HT1080 (cell line): ENCODE results near the gene TMEM95. TPM values are rescaled to one million over a fixed set of nuclear protein-coding genes. Genes with fewer than 3 reads are reported as not detected.

Source experiments
- DNase-seq: peaks from one replicate; pipeline ENCODE4 v3.0.0-alpha.2; 2015; ENCODE audit warnings: low read depth
- small RNA-seq: library from RNA; depleted of rRNA; stranded (forward); fragments of <200 nt; gene quantifications from one replicate; pipeline ENCODE3, GENCODE V24; 2014
- total RNA-seq: library from RNA; depleted of rRNA; stranded (reverse); fragments of >200 nt; shearing (Covaris generic); gene quantifications from 2 replicates; pipeline ENCODE4 v1.2.3, GENCODE V29; 2014; rRNA removed

The TMEM95 gene
- total RNA-seq, 1 experiment from 2014 or later, result not detected

GRCh38 chr17:7403727-7403976 is 48.7 kb downstream of the TMEM95 start:
- no peak for DNase-seq

GRCh38 chr17:7403977-7404736 is 49.2 kb downstream of the TMEM95 start, which contains the start of gene TMEM256:
TMEM256 (minus strand) TSS chr17:7404097; CDS start chr17:7404084, 13 bp downstream.
- peak; percentile 99 for DNase-seq

GRCh38 chr17:7404737-7405349 is 49.9 kb downstream of the TMEM95 start:
- no peak for DNase-seq

- no peak for DNase-seq
Measured at GRCh38 chr17:7405350-7406234, 50.6 kb downstream of the TMEM95 start.

- no peak for DNase-seq
Measured at GRCh38 chr17:7406235-7406825, 51.4 kb downstream of the TMEM95 start.

Small RNA genes within 50 kb of the gene (small RNA-seq; reads per million reads assigned to genes)
- not detected for gene AC026954.2

Other genes starting within 250 kb of the TMEM95 start
- gene ASGR2, start 240.3 kb upstream of the TMEM95 start, total RNA-seq, result not detected in 2 replicates
- 2.8 and 4.0 TPM in 2 replicates for gene ASGR1, start 175.8 kb upstream of the TMEM95 start, total RNA-seq
- 11.3 and 14.2 TPM in 2 replicates for gene DLG4, start 135.3 kb upstream of the TMEM95 start, total RNA-seq
- gene ACADVL, start 135.2 kb upstream of the TMEM95 start, total RNA-seq, result 317 and 327 TPM in 2 replicates
- gene DVL2, start 120.6 kb upstream of the TMEM95 start, total RNA-seq, result 45.2 and 57.0 TPM in 2 replicates
- gene PHF23, start 115.7 kb upstream of the TMEM95 start, total RNA-seq, result 94.0 and 115 TPM in 2 replicates
- gene GABARAP, start 112.7 kb upstream of the TMEM95 start, total RNA-seq, result 191 and 331 TPM in 2 replicates
- gene CTDNEP1, start 103.4 kb upstream of the TMEM95 start, total RNA-seq, result 43.6 and 79.9 TPM in 2 replicates
- gene ELP5, start 102.9 kb upstream of the TMEM95 start, total RNA-seq, result 68.1 and 78.2 TPM in 2 replicates
- not detected in 2 replicates for gene CLDN7, start 92.7 kb upstream of the TMEM95 start, total RNA-seq
- gene SLC2A4, start 73.4 kb upstream of the TMEM95 start, total RNA-seq, result 0.03 TPM in 1 of 2 replicates, not detected in the other
- not detected in 2 replicates for gene YBX2, start 60.5 kb upstream of the TMEM95 start, total RNA-seq
- gene EIF5A, start 47.5 kb upstream of the TMEM95 start, total RNA-seq, result 1,448 and 1,578 TPM in 2 replicates
- gene GPS2, start 39.8 kb upstream of the TMEM95 start, total RNA-seq, result 125 and 135 TPM in 2 replicates
- 20.7 TPM in 2 replicates for gene NEURL4, start 25.8 kb upstream of the TMEM95 start, total RNA-seq
- 0.90 and 2.2 TPM in 2 replicates for gene ACAP1, start 18.6 kb upstream of the TMEM95 start, total RNA-seq
- gene KCTD11, start 3.0 kb upstream of the TMEM95 start, total RNA-seq, result 4.7 and 5.8 TPM in 2 replicates
- gene TNK1, start 25.9 kb downstream of the TMEM95 start, total RNA-seq, result 0.24 TPM in 1 of 2 replicates, not detected in the other
- gene PLSCR3, start 39.4 kb downstream of the TMEM95 start, total RNA-seq, result 31.7 and 36.7 TPM in 2 replicates
- gene TMEM256, start 48.9 kb downstream of the TMEM95 start, total RNA-seq, result 54.1 and 72.6 TPM in 2 replicates
- 6.1 and 7.4 TPM in 2 replicates for gene NLGN2, start 52.7 kb downstream of the TMEM95 start, total RNA-seq
- gene SPEM1, start 65.2 kb downstream of the TMEM95 start, total RNA-seq, result not detected in 2 replicates
- not detected in 2 replicates for gene SPEM2, start 70.5 kb downstream of the TMEM95 start, total RNA-seq
- gene SPEM3, start 73.7 kb downstream of the TMEM95 start, total RNA-seq, result not detected in 2 replicates
- gene TMEM102, start 80.3 kb downstream of the TMEM95 start, total RNA-seq, result 0.23 and 0.43 TPM in 2 replicates
- 0.23 and 0.37 TPM in 2 replicates for gene FGF11, start 84.4 kb downstream of the TMEM95 start, total RNA-seq
- 6.0 and 7.9 TPM in 2 replicates for gene CHRNB1, start 89.9 kb downstream of the TMEM95 start, total RNA-seq
- gene ZBTB4, start 124.5 kb downstream of the TMEM95 start, total RNA-seq, result 13.1 and 18.1 TPM in 2 replicates
- not detected in 2 replicates for gene SLC35G6, start 126.3 kb downstream of the TMEM95 start, total RNA-seq
- gene POLR2A, start 129.2 kb downstream of the TMEM95 start, total RNA-seq, result 43.4 and 44.6 TPM in 2 replicates
- gene TNFSF12, start 193.9 kb downstream of the TMEM95 start, total RNA-seq, result 3.2 and 5.6 TPM in 2 replicates
- 0.37 and 0.63 TPM in 2 replicates for gene TNFSF13, start 203.6 kb downstream of the TMEM95 start, total RNA-seq
- gene SENP3, start 206.8 kb downstream of the TMEM95 start, total RNA-seq, result 138 and 141 TPM in 2 replicates
- 55.2 and 75.8 TPM in 2 replicates for gene CD68, start 224.5 kb downstream of the TMEM95 start, total RNA-seq
- 148 and 177 TPM in 2 replicates for gene MPDU1, start 228.7 kb downstream of the TMEM95 start, total RNA-seq
- 0.31 and 1.8 TPM in 2 replicates for gene SOX15, start 234.9 kb downstream of the TMEM95 start, total RNA-seq